ENCODE data around the gene TSPAN18.
A peak's percentile ranks its signal among the peaks of the same experiment; 100 is the strongest.

The TSPAN18 gene

DNA sequence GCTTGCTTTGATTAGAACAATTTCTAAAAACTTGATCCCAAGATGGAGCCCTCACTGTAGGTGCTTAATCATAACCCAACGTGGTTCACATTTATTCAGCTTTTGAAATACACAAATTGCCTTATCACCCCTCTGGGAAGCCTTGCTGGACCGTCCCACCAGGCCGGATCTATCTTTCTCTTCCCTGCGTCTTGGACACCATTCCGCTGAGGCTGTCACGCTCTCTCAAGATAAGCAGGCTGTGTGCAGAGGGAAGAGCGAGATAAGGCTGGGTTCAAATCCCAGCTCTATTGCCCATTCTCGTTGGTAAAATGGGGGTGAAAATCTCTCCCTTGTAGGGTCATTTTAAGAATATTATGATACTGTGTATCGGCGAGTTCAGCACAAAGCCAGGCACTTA is 244.4 kb downstream of the TSPAN18 start:
- H3K9ac ChIP-seq (ENCODE audit: low read depth, low read length, poor library complexity) = no peak overlapping the region
- H2AK5ac ChIP-seq (ENCODE audit: low read depth, low read length) = no peak overlapping the region
- no peak overlapping the region for H4K8ac ChIP-seq (ENCODE audit: low read depth, low read length)
- peaks cover 9 to 12% of the 10 kb centered on the region in 2 donors for H3K4me1 ChIP-seq (ENCODE audit: control insufficient read depth in 2 of 2, insufficient read depth in 1 of 2, low read depth in 1 of 2, low read length in 2 of 2)
- no peak overlapping the region for H3K14ac ChIP-seq (ENCODE audit: low read length)
- H3K4me3 ChIP-seq (ENCODE audit: low read length in 2 of 2) = no peak overlapping the region
- WGBS, 2 donors (ENCODE audit: extremely low coverage in 2 of 2, insufficient read length in 2 of 2, insufficient replicate concordance in 1 of 2) = no CpG with 5 or more reads among the region's 10 CpGs
- peak overlapping the region; percentile 31 for H3K18ac ChIP-seq (ENCODE audit: low read length)
- H3K27ac ChIP-seq (replicated peaks; ENCODE audit: low read length) = no peak overlapping the region
- H3K9me3 ChIP-seq (replicated peaks in 1 of 2; ENCODE audit: control insufficient read depth in 2 of 2, insufficient read depth in 1 of 2, low read depth in 1 of 2, low read length in 2 of 2) = no peaks in the 10 kb centered on the region
- H3K4ac ChIP-seq (ENCODE audit: low read length) = no peak overlapping the region
- H4K91ac ChIP-seq (ENCODE audit: low read depth, low read length, poor library complexity) = no peak overlapping the region
- no peak overlapping the region for H2BK120ac ChIP-seq (ENCODE audit: low read depth, low read length)
- H2BK15ac ChIP-seq (ENCODE audit: low read length) = no peak overlapping the region
- H2BK5ac ChIP-seq (ENCODE audit: low read length) = no peak overlapping the region
- no peak for DNase-seq (ENCODE audit: low spot score)
- H2AFZ ChIP-seq (ENCODE audit: low read length) = no peak overlapping the region
- no peak overlapping the region for H3K4me2 ChIP-seq (ENCODE audit: insufficient read depth, low read length, poor library complexity, severe bottlenecking)
- peaks cover 0 to 40% (median 0%) of the 10 kb centered on the region in 3 experiments for H3K27me3 ChIP-seq (ENCODE audit: control insufficient read depth in 3 of 3, insufficient read depth in 3 of 3, low read depth in 1 of 3, low read length in 3 of 3)
- H2BK12ac ChIP-seq (ENCODE audit: low read length) = no peak overlapping the region
- no peak overlapping the region for H3K23ac ChIP-seq (ENCODE audit: low read depth, low read length, poor library complexity)
- no peaks in the 10 kb centered on the region for H3K79me1 ChIP-seq (ENCODE audit: low read depth, low read length)
- no peaks in the 10 kb centered on the region for H3K36me3 ChIP-seq (replicated peaks in 1 of 2; ENCODE audit: control insufficient read depth in 2 of 2, insufficient read depth in 2 of 2, low read length in 2 of 2)

DNA sequence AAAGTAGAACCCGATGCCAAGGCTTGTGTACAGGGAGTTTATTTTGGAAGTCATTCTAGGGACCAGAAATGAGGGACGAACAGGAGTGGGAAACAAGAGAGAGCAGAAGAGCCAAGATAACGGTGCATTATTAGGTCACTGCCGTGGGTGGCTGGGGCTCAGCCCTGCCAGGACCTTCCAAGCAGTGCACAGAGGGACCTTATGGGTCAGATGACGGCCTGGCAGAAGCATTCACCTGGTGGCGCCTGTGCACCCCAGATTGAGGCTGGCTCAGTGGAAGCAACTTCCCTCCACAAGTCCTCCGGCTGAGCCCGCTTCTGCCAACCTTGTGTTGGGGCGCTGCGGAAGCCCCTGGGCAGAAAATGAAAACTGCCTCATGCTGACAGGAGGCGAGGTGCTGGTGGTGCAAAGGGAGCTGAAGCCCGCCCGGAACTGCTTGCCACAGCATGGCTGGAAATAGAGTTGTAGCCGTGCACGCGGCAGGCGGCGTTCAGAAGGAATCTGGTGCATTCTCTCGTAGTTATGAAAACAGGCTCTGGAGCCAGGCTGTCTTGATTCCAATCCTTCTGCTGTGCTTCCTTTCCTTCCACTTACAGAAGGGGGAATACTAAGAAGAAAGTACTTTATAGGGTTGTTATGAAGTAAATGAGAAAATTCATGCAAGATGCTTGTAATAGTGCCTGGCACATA is 246.1 kb downstream of the TSPAN18 start:
- H4K8ac ChIP-seq (ENCODE audit: low read depth, low read length) = no peak overlapping the region

DNA sequence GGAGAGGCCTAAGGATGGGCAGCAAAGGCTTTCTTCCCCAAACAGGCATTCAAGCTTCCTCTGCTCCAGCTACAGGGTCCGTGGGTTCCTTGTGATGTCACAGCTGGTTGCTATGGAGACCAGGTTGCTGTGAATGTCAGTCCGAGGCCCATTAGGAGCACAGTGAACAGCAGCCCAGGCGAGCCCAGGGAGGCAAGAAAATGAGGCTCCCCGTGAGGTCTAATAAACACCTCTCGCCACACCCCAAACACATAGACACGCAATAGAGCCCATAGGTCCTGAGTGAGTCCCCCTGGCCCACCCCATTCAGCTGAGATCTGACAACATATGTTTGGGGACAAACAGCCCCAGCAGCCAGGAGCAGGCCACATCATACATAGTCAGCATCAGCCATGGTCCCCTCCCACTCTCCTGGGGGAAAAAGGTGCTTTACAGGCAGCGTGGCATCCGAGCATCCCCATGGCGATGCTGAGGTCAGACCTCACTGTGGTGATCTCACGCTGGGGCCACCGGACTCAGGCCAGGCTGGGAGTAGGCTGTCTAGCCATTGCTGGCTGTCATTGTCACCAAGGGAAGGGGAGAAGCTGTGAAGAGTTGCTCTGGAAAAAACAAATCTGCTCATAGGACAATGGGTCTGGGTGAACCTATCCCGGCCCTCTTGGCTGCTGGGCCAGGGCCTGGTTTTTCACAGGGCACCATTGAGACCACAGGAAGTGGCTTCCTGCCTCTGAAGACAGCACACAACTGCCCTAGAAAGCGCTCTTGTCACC is 247.1 kb downstream of the TSPAN18 start:
- no CpG with 5 or more reads among the region's 13 CpGs for WGBS, 2 donors (ENCODE audit: extremely low coverage in 2 of 2, insufficient read length in 2 of 2, insufficient replicate concordance in 1 of 2)
- Histone ChIP-seq H3K9ac (ENCODE audit: low read depth, low read length, poor library complexity) (no peak overlapping the region), H2BK12ac (ENCODE audit: low read length) (peak overlapping the region; percentile 2), H3K4me2 (ENCODE audit: insufficient read depth, low read length, poor library complexity, severe bottlenecking) (no peak overlapping the region), H2AK5ac (ENCODE audit: low read depth, low read length) (peak overlapping the region; percentile 12), H3K27me3 (ENCODE audit: control insufficient read depth in 3 of 3, insufficient read depth in 3 of 3, low read depth in 1 of 3, low read length in 3 of 3) (peaks cover 0 to 37% (median 0%) of the 10 kb centered on the region in 3 experiments), H3K14ac (ENCODE audit: low read length) (no peak overlapping the region), H2AFZ (ENCODE audit: low read length) (peak overlapping the region; percentile 60), H3K9me3 (replicated peaks in 1 of 2; ENCODE audit: control insufficient read depth in 2 of 2, insufficient read depth in 1 of 2, low read depth in 1 of 2, low read length in 2 of 2) (no peaks in the 10 kb centered on the region), H3K4me3 (ENCODE audit: low read length in 2 of 2) (no peak overlapping the region), H2BK120ac (ENCODE audit: low read depth, low read length) (no peak overlapping the region), H4K8ac (ENCODE audit: low read depth, low read length) (no peak overlapping the region), H3K4ac (ENCODE audit: low read length) (no peak overlapping the region), H3K79me1 (ENCODE audit: low read depth, low read length) (no peaks in the 10 kb centered on the region), H3K4me1 (ENCODE audit: control insufficient read depth in 2 of 2, insufficient read depth in 1 of 2, low read depth in 1 of 2, low read length in 2 of 2) (peaks cover 13 to 28% of the 10 kb centered on the region in 2 donors), H3K27ac (replicated peaks; ENCODE audit: low read length) (no peak overlapping the region), H4K91ac (ENCODE audit: low read depth, low read length, poor library complexity) (no peak overlapping the region), H3K36me3 (replicated peaks in 1 of 2; ENCODE audit: control insufficient read depth in 2 of 2, insufficient read depth in 2 of 2, low read length in 2 of 2) (no peaks in the 10 kb centered on the region), H3K23ac (ENCODE audit: low read depth, low read length, poor library complexity) (no peak overlapping the region), H3K18ac (ENCODE audit: low read length) (peak overlapping the region; percentile 88), H2BK5ac (ENCODE audit: low read length) (peak overlapping the region; percentile 21), H2BK15ac (ENCODE audit: low read length) (peak overlapping the region; percentile 25)
- no peak for DNase-seq (ENCODE audit: low spot score)

More for the DNA sequence above, 246.1 kb downstream of the TSPAN18 start:
- Histone ChIP-seq H3K9ac (ENCODE audit: low read depth, low read length, poor library complexity) (no peak overlapping the region), H3K79me1 (ENCODE audit: low read depth, low read length) (no peaks in the 10 kb centered on the region), H2AFZ (ENCODE audit: low read length) (no peak overlapping the region), H3K27ac (replicated peaks; ENCODE audit: low read length) (no peak overlapping the region), H2BK120ac (ENCODE audit: low read depth, low read length) (peak overlapping the region; percentile 27), H3K18ac (ENCODE audit: low read length) (peak overlapping the region; percentile 76), H2AK5ac (ENCODE audit: low read depth, low read length) (peak overlapping the region; percentile 48), H4K91ac (ENCODE audit: low read depth, low read length, poor library complexity) (no peak overlapping the region), H3K4me3 (ENCODE audit: low read length in 2 of 2) (no peak overlapping the region), H3K4ac (ENCODE audit: low read length) (no peak overlapping the region), H3K14ac (ENCODE audit: low read length) (no peak overlapping the region), H2BK12ac (ENCODE audit: low read length) (peak overlapping the region; percentile 5), H3K36me3 (replicated peaks in 1 of 2; ENCODE audit: control insufficient read depth in 2 of 2, insufficient read depth in 2 of 2, low read length in 2 of 2) (no peaks in the 10 kb centered on the region), H3K4me2 (ENCODE audit: insufficient read depth, low read length, poor library complexity, severe bottlenecking) (no peak overlapping the region), H2BK5ac (ENCODE audit: low read length) (peak overlapping the region; percentile 1), H3K23ac (ENCODE audit: low read depth, low read length, poor library complexity) (no peak overlapping the region), H3K4me1 (ENCODE audit: control insufficient read depth in 2 of 2, insufficient read depth in 1 of 2, low read depth in 1 of 2, low read length in 2 of 2) (peaks cover 13 to 20% of the 10 kb centered on the region in 2 donors), H3K27me3 (ENCODE audit: control insufficient read depth in 3 of 3, insufficient read depth in 3 of 3, low read depth in 1 of 3, low read length in 3 of 3) (peaks cover 0 to 37% (median 0%) of the 10 kb centered on the region in 3 experiments), H3K9me3 (replicated peaks in 1 of 2; ENCODE audit: control insufficient read depth in 2 of 2, insufficient read depth in 1 of 2, low read depth in 1 of 2, low read length in 2 of 2) (no peaks in the 10 kb centered on the region), H2BK15ac (ENCODE audit: low read length) (peak overlapping the region; percentile 50)
- no CpG with 5 or more reads among the region's 19 CpGs for WGBS, 2 donors (ENCODE audit: extremely low coverage in 2 of 2, insufficient read length in 2 of 2, insufficient replicate concordance in 1 of 2)
- DNase-seq (ENCODE audit: low spot score) = no peak

DNA sequence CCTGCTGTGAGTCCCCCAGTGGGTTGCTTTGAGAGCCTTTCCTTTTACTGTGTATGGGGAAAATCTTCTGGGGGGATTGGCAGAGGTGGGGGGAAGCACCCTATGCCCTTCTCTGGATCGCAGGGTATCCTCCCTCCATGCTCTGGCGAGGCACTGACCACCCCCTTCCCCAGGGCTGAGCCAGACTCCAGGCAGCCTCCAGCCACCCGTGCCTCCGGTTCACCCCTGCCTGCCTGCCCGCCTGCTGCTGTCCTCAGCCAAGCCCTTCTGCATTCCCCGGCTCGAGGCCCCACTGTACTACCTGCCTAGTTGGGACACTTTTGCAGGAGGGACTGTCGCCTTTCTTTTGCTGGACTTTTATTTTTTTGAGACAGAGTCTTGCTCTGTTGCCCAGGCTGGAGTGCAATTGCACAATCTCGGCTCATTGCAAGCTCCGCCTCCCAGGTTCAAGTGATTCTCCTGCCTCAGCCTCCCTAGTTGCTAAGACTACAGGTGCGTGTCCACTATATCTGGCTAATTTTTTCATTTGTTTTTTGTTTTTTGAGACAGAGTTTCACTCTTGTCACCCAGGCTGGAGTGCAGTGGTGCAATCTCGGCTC is 247.7 kb downstream of the TSPAN18 start:
- no peak overlapping the region for H2BK12ac ChIP-seq (ENCODE audit: low read length)
- H3K79me1 ChIP-seq (ENCODE audit: low read depth, low read length) = no peaks in the 10 kb centered on the region
- no CpG with 5 or more reads among the region's 12 CpGs for WGBS, 2 donors (ENCODE audit: extremely low coverage in 2 of 2, insufficient read length in 2 of 2, insufficient replicate concordance in 1 of 2)
- DNase-seq (ENCODE audit: low spot score) = no peak
- H3K4me2 ChIP-seq (ENCODE audit: insufficient read depth, low read length, poor library complexity, severe bottlenecking) = no peak overlapping the region
- H3K4me3 ChIP-seq (ENCODE audit: low read length in 2 of 2) = no peak overlapping the region
- H3K9ac ChIP-seq (ENCODE audit: low read depth, low read length, poor library complexity) = no peak overlapping the region
- H2BK120ac ChIP-seq (ENCODE audit: low read depth, low read length) = no peak overlapping the region
- H4K91ac ChIP-seq (ENCODE audit: low read depth, low read length, poor library complexity) = no peak overlapping the region
- H3K23ac ChIP-seq (ENCODE audit: low read depth, low read length, poor library complexity) = no peak overlapping the region
- peak overlapping the region; percentile 25 for H2BK15ac ChIP-seq (ENCODE audit: low read length)
- peak overlapping the region; percentile 60 for H2AFZ ChIP-seq (ENCODE audit: low read length)
- peaks cover 13 to 35% of the 10 kb centered on the region in 2 donors for H3K4me1 ChIP-seq (ENCODE audit: control insufficient read depth in 2 of 2, insufficient read depth in 1 of 2, low read depth in 1 of 2, low read length in 2 of 2)
- no peaks in the 10 kb centered on the region for H3K9me3 ChIP-seq (replicated peaks in 1 of 2; ENCODE audit: control insufficient read depth in 2 of 2, insufficient read depth in 1 of 2, low read depth in 1 of 2, low read length in 2 of 2)
- no peak overlapping the region for H4K8ac ChIP-seq (ENCODE audit: low read depth, low read length)
- peaks cover 0 to 34% (median 0%) of the 10 kb centered on the region in 3 experiments for H3K27me3 ChIP-seq (ENCODE audit: control insufficient read depth in 3 of 3, insufficient read depth in 3 of 3, low read depth in 1 of 3, low read length in 3 of 3)
- H2AK5ac ChIP-seq (ENCODE audit: low read depth, low read length) = no peak overlapping the region
- no peak overlapping the region for H3K27ac ChIP-seq (replicated peaks; ENCODE audit: low read length)
- no peak overlapping the region for H3K4ac ChIP-seq (ENCODE audit: low read length)
- no peaks in the 10 kb centered on the region for H3K36me3 ChIP-seq (replicated peaks in 1 of 2; ENCODE audit: control insufficient read depth in 2 of 2, insufficient read depth in 2 of 2, low read length in 2 of 2)
- H3K14ac ChIP-seq (ENCODE audit: low read length) = no peak overlapping the region
- peak overlapping the region; percentile 58 for H3K18ac ChIP-seq (ENCODE audit: low read length)
- peak overlapping the region; percentile 21 for H2BK5ac ChIP-seq (ENCODE audit: low read length)
